Hippocampal formation (tissue), 2 donors: ENCODE results near the gene ANGPTL8.
A peak's percentile ranks its signal among the peaks of the same experiment; 100 is the strongest.

Experiments
- DNase-seq, 2 donors: peaks; one replicate each; lab custom pipeline; 2025; lab: John Stamatoyannopoulos, UW

The ANGPTL8 gene

GRCh38 chr19:11203194-11204075 is 36.0 kb upstream of the ANGPTL8 start:
- peak; percentile 41 to 54 for DNase-seq

- DNase-seq = no peak
These were observed 35.3 kb upstream of the ANGPTL8 start for GRCh38 chr19:11204076-11204602.

DNA sequence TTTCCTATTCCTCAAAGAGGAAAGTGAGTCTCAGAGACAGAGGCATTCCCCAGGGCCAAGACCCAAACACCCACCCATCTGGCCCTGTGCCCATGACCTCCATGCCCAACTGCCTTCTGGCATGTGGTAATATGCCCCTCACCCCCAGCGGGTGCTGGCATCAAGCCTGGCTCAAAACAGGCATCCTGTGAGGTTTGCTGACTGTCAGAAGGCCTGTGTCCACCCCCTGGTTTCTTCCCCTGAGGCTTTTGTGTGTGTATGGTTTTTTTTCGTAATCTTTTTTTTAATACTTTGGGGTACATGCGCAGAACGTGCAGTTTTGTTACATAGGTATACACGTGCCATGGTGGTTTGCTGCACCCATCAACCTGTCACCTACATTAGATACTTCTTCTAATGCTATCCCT is 34.5 kb upstream of the ANGPTL8 start:
- DNase-seq = no peak

- DNase-seq = no peak
These were observed 33.4 kb upstream of the ANGPTL8 start for GRCh38 chr19:11205939-11206570.

DNA sequence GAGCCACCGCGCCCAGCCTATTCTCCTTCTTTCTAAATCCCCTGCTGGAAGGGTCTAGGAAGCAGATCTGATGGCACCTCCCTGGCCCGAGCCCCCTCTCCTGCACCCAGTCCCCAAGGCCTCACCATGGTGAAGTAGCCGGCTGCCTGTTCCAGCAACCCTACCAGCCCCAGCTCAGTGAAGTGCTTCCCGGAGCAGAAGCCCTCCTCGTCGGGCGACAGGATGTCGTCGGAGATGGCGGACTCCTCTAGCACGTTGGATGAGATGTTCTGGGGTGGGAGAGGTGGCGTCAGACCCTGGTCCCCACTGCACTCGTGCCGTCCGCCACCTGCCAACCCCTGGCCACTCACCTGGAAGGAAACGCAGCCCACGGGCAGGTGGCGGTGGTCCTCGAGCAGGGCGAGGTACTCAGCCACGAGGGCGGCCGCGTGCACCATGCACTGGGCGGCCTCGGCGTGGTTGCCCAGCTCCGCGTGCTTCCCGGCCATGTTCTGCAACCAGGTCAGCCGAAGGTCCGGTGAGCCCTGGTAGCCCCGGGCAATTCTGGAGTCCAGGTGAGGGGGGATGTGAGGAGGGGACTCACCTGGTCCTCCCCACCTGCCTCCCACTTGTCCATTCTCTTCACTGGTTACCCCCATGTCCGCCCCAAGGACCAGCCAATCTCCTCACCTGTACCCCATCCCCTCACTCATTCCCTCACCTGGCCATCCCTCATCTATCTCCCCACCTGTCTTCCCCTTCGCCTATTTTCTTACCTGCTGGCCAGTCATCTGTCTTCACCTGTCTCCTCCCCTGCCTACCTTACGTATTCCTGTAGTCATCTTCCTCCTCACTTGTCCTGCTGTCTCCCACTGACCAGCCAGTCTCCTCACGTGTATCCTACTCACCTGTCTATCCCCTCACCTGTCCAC is 30.6 kb upstream of the ANGPTL8 start:
- DNase-seq = no peak

- DNase-seq = no peak
These were observed 29.4 kb upstream of the ANGPTL8 start for GRCh38 chr19:11209839-11210655.

- DNase-seq = no peak
These were observed 28.8 kb upstream of the ANGPTL8 start for GRCh38 chr19:11210656-11210928.

DNA sequence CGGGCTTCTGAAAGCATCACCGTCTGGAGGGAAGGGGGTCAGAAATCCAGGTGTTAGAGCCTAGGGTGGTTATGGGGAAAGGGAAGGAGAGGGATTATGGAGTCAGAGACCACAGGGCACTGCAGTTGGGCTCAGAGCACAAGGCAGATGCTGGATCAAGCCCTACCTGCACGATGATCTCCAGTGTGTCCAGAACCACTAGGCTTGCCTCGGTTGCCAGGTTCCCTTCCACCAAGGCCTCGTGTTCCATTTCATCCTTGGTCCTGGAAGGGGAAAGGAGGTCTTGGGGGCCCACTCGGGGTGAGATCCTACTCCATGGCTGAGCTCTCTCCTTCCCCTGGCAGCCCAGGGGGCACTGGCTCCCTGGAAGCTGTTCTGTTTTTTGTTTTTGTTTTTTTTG is 25.0 kb upstream of the ANGPTL8 start:
- DNase-seq = no peak

DNA sequence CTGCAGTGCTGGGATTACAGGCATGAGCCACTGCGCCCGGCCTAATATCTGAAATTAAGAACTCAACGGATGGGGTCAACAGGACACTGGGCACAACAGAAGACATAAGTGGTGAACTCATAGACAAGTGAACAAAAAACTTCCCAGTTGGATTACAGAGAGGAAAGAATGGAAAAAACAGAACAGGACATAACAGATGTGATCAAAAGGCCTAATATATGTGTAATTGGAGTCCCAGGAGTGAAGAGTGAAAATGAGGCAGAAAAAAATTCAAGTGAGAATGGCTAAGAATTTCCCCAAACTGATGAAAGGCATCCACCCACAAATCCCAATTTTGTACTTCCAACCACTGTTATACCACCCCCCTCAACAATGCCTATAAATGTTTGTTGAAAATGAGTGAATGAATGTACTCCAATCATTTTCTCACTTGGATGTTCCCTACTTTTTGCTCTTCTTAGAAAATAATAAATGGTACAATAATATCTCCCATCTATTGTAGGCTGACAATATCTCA is 18.3 kb upstream of the ANGPTL8 start:
- no peak for DNase-seq

DNA sequence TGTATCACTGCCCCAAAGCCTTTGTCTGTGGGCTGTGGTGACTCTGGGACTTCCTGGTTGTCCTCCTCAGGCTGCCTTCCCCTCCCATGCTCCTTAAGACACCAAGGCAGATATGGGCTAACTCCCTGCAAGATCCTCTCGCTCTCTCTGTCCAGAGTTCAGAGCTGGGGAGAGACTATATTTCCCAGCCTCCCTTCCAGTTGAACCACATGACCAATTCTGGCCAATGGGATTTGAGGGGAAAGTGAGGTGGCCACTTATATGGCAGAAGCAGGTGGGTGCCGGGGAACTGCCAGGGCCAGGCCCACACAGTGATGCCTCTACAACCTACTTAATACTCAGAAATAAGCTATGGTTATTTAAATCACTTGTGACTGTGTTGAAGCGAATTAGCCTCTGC is 16.2 kb upstream of the ANGPTL8 start:
- no peak for DNase-seq

DNA sequence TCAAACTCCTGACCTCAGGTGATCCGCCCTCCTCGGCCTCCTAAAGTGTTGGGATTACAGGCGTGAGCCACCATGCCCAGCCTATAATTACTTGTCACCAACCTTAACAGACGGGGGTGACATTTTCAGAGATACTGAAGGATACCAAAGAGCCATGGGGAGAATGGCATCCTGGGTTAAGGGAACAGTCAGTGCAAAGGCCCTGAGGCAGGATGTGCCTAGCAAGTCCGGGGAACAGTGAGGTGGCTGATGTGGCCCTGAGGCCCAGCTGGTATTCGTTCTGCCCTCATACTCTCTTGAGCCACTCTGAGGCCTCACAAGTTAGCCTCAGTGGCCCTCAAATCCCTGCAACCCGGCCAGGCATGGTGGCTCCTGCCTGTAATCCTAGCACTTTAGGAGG is 15.0 kb upstream of the ANGPTL8 start:
- DNase-seq = no peak

DNA sequence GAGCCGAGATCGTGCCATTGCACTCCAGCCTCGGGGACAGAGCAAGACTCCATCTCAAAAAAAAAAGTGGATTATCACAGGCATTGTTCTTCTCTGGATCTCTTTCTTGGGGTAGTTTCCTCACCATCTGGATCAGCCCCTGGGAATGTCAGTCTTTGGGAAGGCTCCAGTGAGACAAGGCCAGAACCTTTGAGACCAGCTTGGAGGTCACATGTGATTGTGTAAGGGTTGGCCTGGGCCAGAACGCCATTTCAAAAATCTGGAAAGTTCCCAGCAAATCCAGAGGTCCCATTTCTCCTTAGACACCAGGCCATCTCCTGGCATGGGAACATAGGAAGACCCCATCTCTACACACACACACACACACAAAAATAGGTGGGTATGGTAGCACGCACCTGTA is 14.2 kb upstream of the ANGPTL8 start:
- DNase-seq = no peak

GRCh38 chr19:11225815-11226214 is 13.6 kb upstream of the ANGPTL8 start:
- DNase-seq = no peak

DNA sequence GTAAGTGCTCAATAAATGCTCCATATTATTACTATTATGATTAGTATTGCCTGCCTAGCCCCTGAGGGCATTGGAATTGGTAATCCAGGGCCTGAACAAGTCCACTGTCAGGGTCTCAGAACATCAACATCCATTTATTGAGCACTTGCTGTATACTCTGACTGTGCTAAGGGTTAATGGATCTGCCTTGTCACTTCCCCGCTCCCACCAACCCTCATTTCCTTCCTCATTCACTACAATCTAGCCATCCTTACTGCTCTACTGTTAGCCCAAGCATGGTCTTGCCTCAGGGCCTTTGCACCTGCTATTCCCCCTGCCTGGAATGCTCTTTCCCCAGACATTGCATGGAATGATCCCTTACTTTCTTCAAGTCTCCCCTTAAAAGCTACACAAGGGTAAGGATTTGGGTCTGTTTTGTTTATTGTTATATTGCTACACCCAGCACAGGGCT is 12.7 kb upstream of the ANGPTL8 start:
- DNase-seq = no peak

DNA sequence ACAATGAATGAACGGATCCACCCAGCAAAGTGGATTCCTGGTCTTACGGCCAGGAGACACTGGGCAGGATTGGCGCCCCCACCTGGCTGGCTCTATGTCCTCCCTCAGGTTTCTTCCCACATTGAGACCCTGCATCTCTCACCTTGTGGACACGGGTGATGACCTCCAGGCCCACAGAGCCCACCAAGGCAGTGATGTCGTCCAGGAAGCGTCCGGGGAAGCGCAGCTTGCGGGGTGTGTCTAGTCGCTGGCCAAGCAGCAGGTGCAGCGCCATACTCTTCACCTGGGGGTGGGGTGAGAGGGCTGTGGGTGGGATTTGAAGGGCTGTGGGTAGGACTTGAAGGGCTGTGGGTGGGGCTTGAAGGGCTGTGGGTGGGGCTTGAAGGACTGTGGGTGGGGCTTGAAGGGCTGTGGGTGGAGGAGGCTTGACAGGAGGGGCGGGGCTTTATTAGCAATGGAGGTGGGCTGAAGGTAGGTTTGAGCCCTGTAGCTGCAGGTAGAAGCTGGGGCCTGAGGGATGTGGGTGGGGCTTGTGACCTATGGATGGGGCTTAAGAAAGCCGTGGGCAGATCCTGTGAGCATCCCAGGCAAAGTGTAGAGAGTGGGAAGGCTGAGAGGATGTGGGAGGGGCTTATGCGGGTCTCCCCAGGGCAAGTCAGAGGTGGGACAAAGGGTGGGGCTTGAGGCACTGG is 12.1 kb upstream of the ANGPTL8 start:
- DNase-seq = no peak

- no peak for DNase-seq
These were observed 8.6 kb upstream of the ANGPTL8 start for GRCh38 chr19:11230621-11231386.

DNA sequence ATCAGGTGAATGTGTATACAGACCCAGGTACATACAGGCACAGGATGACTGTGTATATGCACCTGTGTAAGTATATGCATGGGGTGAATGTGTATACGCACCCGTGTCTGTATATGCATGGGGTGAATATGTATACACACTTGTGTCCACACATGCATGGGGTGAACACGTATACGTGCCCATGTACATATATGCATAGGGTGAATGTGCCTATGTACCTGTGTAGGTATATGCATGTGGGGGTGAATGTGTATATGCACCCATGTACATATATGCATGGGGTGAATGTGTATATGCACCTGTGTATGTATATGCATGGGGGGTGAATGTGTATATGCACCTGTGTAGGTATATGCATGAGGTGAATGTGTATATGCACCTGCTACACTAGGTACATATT is 6.9 kb upstream of the ANGPTL8 start:
- no peak for DNase-seq

GRCh38 chr19:11233073-11233472 is 6.3 kb upstream of the ANGPTL8 start:
- no peak for DNase-seq

- DNase-seq = no peak
These were observed 4.8 kb upstream of the ANGPTL8 start for GRCh38 chr19:11234486-11235075.
